Measurements from ENCODE around the gene WNT10A. TPM values are rescaled to one million over a fixed set of nuclear protein-coding genes. Genes with fewer than 3 reads are reported as not detected.

The WNT10A gene
- total RNA-seq, 1 donor from 2014 or later = 2.4 TPM

Other genes starting within 250 kb of the WNT10A start
- 4.2 and 4.7 TPM in 2 replicates for gene ZNF142, start 221.2 kb upstream of the WNT10A start, total RNA-seq
- 47.6 and 61.3 TPM in 2 replicates for gene BCS1L, start 221.2 kb upstream of the WNT10A start, total RNA-seq
- 32.1 and 51.2 TPM in 2 replicates for gene RNF25, start 208.8 kb upstream of the WNT10A start, total RNA-seq
- gene STK36, start 208.8 kb upstream of the WNT10A start, total RNA-seq = 5.8 and 8.6 TPM in 2 replicates
- gene TTLL4, start 170.0 kb upstream of the WNT10A start, total RNA-seq = 5.5 and 6.8 TPM in 2 replicates
- 0.13 and 0.26 TPM in 2 replicates for gene CYP27A1, start 98.7 kb upstream of the WNT10A start, total RNA-seq
- gene PRKAG3, start 49.0 kb upstream of the WNT10A start, total RNA-seq = not detected in 2 replicates
- not detected in 2 replicates for gene WNT6, start 21.0 kb upstream of the WNT10A start, total RNA-seq
- not detected in 2 replicates for gene CDK5R2, start 78.8 kb downstream of the WNT10A start, total RNA-seq
- not detected in 2 replicates for gene FEV, start 104.3 kb downstream of the WNT10A start, total RNA-seq
- gene CRYBA2, start 112.6 kb downstream of the WNT10A start, total RNA-seq = not detected in 2 replicates
- gene CFAP65, start 160.7 kb downstream of the WNT10A start, total RNA-seq = not detected in 2 replicates
- not detected in 2 replicates for gene IHH, start 180.1 kb downstream of the WNT10A start, total RNA-seq